ENCODE data around the gene RTP4. TPM values are rescaled to one million over a fixed set of nuclear protein-coding genes. Genes with fewer than 3 reads are reported as not detected.
"Not testable (repeated sequence)": the region's sequence is repeated elsewhere in the genome, so short reads cannot be mapped to it uniquely, and the experiment has no call there.

RTP4 gene
- total RNA-seq, 1 experiment from 2014 or later: 10.8 TPM

DNA sequence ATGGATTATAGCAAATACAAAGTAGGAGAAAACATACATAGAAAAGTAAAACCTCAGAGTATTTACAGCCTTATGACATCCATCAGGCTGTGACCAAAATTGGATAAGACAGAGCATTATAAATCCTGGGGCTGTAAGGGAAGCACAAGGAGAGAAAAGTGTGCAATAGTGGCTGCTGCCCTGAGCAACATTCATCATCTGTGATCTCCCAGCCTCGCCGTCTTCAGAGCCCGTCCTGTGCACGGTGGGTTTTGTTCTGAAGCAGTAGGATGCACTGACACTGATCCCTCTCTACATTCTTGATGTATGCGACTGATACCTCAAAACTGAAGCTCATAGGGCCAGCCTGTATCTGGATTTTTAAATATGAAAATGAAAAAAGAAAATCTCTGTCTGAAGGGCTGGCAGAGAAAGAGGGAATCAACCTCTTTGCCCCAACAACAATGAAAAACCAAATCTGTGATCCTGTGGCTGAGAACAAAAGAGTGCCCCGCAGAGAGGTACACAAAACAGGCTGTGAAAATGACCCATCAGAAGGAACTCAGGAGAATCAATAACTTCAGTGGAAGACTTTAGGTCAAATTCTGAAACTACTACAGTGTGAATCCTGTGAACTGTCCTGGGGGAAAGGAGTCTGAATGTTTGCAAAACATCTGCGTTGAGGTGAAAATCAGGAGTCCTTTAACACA is 8.2 kb upstream of the RTP4 start:
- in situ Hi-C loops (cut with HindIII; ENCODE audit: low pct_unique_long_range_greater_than_20kb, low sequenced_read_pairs): no loop called here
- no peak for DNase-seq (ENCODE audit: low read depth, low spot score)

DNA sequence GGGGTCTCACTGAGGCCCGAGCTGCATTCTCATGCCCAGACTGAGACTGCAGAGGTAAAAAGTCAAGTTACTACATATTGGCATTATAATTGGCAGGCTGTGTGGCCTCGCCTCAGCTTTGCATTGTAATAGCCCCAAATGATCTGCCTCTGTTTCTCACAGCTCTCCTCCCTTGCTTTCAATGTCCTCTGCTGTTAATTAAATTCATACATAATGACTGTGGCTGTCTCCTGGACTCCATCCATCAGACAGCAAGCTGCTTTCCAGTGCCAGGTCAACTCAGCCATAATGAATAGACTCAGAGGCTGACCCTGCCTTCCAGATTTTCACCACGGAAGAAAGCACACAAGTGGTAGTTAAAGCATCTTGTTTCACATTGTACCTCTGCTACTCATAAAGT is 7.6 kb upstream of the RTP4 start:
- in situ Hi-C loops (cut with HindIII; ENCODE audit: low pct_unique_long_range_greater_than_20kb, low sequenced_read_pairs): no loop called here
- DNase-seq (ENCODE audit: low read depth, low spot score): no peak

DNA sequence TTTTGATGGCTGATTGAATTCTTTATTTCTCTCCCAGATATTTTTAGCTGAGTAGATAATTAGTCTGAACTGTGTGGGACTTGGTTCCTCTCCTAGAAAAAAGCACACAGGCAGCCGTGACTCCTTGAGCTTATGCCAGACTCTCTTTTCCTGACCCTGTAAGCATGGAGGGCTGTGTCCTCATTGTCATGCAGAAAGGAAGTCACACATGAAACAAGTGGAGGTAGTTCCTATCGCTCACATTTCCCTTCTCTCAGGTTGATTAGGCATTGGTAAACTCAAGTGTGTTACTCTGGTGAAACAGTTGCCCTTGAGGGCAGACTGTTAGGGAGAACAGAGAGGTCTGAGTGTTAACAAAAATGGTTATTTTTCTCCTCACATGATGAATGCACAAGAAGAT is 6.3 kb upstream of the RTP4 start:
- DNase-seq (ENCODE audit: low read depth, low spot score): no peak
- in situ Hi-C loops (cut with HindIII; ENCODE audit: low pct_unique_long_range_greater_than_20kb, low sequenced_read_pairs): no loop called here

DNA sequence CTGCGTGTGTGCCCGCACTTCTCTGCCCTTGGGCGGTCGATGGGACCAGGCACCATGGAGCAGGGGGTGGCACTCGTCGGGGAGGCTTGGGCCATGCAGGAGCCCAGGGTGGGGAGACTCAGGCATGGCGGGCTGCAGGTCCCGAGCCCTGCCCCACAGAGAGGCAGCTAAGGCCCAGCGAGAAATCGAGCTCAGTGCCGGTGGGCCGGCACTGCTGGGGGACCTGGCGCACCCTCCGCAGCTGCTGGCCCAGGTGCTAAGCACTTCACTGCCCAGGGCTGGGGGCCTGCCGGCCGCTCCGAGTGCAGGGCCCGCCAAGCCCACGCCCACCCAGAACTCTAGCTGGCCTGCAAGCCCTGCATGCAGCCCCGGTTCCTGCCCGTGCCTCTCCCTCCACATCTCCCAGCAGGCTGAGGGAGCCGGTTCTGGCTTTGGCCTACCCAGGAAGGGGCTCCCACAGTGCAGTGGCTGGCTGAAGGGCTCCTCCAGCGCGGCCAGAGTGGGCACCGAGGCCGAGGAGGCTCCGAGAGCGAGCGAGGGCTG is 553 bp upstream of the RTP4 start:
- DNase-seq (ENCODE audit: low read depth, low spot score): no peak
- in situ Hi-C loops (cut with HindIII; ENCODE audit: low pct_unique_long_range_greater_than_20kb, low sequenced_read_pairs): no loop called here

DNA sequence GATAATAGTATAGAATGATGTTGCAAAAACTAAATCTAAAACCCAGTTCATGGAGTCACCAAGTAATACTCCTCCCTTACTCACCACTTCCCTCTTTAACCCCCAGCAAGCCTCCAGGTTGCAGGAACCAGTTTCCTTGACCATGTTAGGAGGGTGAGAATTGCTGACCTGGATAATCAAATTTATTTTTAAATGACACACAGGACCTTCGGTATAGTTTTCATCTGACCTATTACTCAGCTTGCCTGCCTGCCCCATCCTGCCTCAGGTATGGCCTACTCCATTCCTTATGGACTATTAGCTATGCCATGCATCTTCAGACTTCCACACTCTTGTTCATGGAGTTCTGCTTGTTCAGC is 883 bp downstream of the RTP4 start:
- in situ Hi-C loops (cut with HindIII; ENCODE audit: low pct_unique_long_range_greater_than_20kb, low sequenced_read_pairs): no loop called here
- peak; percentile 8 for DNase-seq (ENCODE audit: low read depth, low spot score)

DNA sequence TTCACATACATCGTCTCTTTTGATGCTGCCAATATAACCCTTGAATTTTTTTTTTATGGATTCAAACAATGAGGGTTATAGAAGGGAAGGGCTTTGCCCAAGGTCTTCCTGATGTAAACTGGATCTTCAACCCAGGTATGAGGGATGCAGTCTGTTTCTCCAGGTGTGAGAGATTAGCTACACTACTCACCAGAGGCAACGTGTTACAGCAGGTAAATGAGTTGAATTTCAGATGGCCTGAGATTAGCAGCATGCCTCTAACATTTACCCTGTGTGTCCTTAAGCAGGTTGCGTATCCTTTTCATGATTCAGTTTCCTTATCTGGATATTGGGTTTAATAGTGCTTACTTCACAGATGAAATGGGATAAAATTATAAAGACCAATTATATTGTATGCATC is 1.9 kb downstream of the RTP4 start:
- DNase-seq (ENCODE audit: low read depth, low spot score): no peak
- in situ Hi-C loops (cut with HindIII; ENCODE audit: low pct_unique_long_range_greater_than_20kb, low sequenced_read_pairs): no loop called here

DNA sequence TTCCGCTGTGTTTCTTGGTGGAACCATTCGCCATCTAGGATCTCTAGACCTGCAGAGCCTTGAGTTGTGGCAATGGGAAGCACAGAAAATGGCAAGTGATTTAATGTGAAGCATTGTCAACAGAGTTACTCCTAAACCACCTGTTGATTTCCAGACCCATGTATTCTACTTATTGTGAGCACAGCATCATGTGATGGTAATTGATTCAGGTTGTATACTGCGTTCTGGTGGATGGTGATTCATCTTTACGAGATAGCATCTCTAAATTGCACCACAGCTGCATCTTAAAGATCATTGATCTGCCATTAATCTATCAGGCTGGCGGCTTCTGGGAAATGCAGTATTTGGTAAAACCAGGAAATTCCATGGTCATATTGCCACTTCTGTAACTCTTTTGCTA is 7.4 kb downstream of the RTP4 start:
- no peak for DNase-seq (ENCODE audit: low read depth, low spot score)
- in situ Hi-C loops (cut with HindIII; ENCODE audit: low pct_unique_long_range_greater_than_20kb, low sequenced_read_pairs): no loop called here

DNA sequence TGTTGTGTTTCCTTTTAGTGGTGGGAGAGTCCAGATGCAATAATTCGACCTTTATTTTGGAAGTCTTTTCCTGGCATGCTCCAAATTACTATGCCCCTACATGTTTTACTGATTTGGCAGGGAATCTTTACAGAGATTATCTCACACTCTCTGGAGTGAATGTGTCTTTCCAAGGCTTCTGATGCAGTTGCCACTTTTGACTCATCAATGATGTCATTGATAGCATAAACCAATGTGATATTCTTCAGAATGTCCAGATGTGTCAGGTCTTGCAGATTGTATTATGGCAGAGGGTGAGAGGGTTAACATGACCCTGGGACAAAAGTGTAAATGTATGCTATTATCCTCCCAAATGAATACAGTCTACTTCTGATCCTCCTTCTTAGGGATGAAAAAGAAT is 9.7 kb downstream of the RTP4 start:
- in situ Hi-C loops (cut with HindIII; ENCODE audit: low pct_unique_long_range_greater_than_20kb, low sequenced_read_pairs): no loop called here
- DNase-seq (ENCODE audit: low read depth, low spot score): no peak

DNA sequence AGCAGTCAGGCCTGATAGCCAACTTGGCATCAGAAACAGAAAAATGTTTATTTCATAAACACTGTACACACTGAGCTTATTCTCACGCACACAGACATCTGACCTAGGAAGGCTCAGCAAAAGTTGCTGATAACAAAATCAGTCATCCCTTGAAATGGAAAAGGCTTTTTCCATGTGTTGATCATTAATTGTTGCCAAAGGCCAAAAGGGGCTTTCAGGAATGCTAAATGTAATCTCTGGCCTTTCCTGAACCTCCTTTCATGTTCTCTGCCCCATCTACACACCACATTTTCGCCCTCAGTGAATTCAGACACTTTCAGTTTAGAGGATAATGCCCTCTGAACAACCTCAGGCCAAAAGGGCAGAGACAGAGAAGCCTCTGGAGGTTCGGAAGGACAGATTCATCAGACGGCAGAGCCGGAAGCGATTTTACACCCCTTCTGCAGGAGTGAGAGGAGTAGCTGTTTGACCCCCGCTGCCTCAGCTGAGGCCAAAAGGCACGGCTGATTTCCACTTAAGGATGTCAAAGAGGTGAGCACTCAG is 14.5 kb downstream of the RTP4 start:
- in situ Hi-C loops (cut with HindIII; ENCODE audit: low pct_unique_long_range_greater_than_20kb, low sequenced_read_pairs): no loop called here
- no peak for DNase-seq (ENCODE audit: low read depth, low spot score)

DNA sequence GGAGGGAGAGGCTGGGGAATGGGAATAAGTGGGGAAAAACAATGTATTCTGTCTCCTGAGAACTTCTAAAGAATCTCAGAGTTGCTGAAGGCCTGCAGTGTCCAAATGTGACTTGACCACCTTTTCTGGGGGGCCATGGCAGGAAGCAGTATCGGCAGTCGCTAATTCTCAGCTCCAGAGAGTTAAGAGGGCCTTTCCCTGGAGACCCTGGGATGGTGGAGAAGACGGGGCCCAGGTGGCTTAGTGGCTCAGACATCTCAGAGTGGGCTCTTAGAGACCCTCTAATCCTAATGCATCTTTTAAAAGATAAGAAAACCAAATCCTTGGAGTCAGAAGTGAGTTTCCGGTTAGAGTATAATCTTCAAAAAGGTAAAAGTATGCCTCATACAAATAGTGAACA is 15.1 kb downstream of the RTP4 start:
- in situ Hi-C loops (cut with HindIII; ENCODE audit: low pct_unique_long_range_greater_than_20kb, low sequenced_read_pairs): no loop called here
- no peak for DNase-seq (ENCODE audit: low read depth, low spot score)

DNA sequence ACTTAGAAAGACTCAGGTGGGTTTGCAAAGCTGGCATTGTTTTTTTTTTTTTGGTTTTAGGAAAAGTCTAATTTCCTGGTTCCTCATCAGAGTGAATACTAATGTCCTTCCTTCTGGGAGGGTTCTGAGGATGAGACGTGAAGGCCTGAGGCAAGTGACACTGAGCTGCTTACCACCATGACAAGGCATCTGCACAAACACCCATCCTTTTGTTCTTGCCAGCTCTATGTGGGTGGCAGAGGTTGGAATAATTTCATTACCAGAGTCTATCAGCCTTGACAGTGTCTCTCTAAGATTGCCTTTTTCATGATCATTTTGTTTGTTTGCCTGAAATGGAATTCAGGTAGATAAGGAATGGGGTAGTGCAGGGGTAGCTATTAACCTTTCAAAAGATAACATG is 17.1 kb downstream of the RTP4 start:
- in situ Hi-C loops (cut with HindIII; ENCODE audit: low pct_unique_long_range_greater_than_20kb, low sequenced_read_pairs): no loop called here
- peak; percentile 45 for DNase-seq (ENCODE audit: low read depth, low spot score)

DNA sequence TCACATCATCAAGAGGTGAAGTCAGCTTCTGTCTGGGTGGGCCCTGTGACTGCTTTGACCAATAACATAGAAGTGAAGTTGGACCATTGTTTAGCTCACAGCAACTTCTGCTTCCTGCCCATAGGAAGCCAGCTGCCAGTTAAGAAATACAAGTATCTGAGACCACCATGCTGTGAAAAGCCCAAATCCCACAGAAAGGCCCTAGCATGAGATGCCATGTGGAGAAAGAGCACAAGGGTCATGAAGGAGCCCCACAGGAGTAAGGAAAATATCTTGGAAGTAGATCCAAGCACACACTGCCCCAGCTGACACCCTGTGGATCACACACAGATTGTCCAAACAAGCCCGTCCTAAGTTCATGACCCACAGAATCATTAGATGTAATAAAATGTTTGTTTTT is 28.5 kb downstream of the RTP4 start:
- in situ Hi-C loops (cut with HindIII; ENCODE audit: low pct_unique_long_range_greater_than_20kb, low sequenced_read_pairs): no loop called here
- DNase-seq (ENCODE audit: low read depth, low spot score): no peak

DNA sequence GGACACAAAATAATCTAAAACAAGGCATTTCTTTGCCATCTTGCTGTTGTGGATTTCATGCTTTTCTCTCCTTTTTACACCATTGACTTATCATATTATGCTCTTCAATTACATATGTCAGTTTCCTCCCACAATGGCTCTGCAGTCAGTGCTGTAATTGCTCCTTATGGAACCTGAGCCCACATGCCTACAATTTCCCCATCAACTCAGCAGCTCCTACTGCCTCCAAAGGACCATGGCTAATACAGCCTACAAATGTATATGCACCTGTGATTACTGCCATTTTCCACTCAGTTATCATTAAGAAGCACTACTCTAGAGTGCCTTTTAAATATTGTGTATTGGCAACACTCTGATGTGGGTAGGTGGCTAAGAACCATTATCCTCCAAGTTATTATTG is 30.8 kb downstream of the RTP4 start:
- DNase-seq (ENCODE audit: low read depth, low spot score): no peak
- in situ Hi-C loops (cut with HindIII; ENCODE audit: low pct_unique_long_range_greater_than_20kb, low sequenced_read_pairs): no loop called here

DNA sequence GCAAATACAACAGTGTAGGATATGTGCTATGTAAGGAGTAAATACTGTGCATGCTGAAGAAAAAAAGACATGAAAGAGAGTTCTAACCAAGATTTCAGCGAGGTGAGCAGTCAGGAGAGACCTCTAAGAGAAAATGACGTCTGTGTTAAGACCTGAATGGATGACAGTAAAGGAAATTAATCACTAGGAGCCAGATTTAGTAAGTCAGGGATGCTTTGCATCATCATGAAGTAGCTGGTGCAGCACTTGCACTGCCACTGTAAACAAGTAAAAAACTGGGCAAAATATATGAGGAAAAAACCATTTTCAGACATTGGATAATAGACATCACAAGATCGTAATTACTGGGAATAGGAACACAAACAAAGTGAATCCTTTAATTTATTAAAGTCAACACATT is 32.6 kb downstream of the RTP4 start:
- in situ Hi-C loops (cut with HindIII; ENCODE audit: low pct_unique_long_range_greater_than_20kb, low sequenced_read_pairs): no loop called here
- no peak for DNase-seq (ENCODE audit: low read depth, low spot score)

DNA sequence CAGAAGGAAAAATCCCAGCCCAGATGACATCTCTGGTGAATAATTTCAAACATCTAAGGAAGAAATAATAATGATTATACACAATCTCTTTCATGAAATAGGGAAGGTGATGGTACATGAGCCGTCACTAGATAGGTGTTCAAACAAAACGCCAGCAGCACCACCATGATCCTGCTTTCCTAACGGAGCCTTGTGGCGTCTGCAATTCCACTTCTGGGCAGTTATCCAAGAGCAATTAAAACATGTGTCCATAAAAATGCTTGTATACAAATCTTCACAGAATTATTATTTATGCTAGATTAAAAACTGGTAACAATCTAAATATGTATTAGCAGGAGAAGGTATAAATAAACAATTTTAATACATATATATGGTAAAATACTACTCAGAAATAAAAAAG is 33.7 kb downstream of the RTP4 start:
- DNase-seq (ENCODE audit: low read depth, low spot score): no peak
- in situ Hi-C loops (cut with HindIII; ENCODE audit: low pct_unique_long_range_greater_than_20kb, low sequenced_read_pairs): no loop called here

DNA sequence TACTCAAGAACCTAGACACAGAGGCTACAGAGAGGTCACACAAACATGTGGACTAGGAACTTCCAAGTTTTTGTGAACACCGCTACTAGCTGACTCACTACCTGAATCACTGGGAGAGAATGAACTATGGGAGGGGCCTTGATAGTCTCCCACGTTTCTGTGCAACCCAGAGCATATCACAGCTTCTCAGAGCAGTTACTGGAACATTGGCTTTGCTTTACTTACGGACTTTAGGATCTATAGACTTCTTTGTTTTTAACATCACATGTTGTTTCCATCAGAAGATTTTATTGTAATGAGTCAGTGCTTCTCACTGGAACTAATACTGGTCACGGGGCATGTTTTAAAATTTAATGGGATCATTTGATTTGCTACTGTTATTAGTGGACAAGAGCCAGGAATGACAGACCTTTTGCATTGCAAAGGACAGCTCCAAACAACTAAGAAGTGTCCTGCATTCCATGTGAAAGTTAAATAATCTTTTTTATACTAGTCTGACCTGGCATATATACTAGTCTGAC is 35.6 kb downstream of the RTP4 start:
- in situ Hi-C loops (cut with HindIII; ENCODE audit: low pct_unique_long_range_greater_than_20kb, low sequenced_read_pairs): no loop called here
- peak; percentile 96 for DNase-seq (ENCODE audit: low read depth, low spot score)

DNA sequence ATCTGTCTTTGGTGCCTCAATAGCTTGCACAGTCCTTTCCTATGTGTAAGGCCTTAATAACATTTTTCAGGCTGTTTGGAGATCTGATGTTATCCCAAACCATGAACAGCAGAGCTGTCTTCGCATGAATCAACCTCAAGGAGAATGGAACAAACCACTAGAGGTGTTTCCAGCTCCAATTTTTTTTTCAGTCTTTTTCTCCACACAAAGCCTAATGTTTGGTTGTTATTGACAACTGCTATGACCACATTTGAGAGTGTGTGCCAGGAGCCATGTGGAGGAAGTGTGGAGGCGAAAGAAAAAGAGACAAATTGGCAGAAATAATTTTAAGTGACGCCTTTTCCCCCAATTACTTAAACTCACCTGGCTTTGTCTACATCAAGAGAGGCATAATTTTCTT is 38.7 kb downstream of the RTP4 start:
- no peak for DNase-seq (ENCODE audit: low read depth, low spot score)
- in situ Hi-C loops (cut with HindIII; ENCODE audit: low pct_unique_long_range_greater_than_20kb, low sequenced_read_pairs): no loop called here

DNA sequence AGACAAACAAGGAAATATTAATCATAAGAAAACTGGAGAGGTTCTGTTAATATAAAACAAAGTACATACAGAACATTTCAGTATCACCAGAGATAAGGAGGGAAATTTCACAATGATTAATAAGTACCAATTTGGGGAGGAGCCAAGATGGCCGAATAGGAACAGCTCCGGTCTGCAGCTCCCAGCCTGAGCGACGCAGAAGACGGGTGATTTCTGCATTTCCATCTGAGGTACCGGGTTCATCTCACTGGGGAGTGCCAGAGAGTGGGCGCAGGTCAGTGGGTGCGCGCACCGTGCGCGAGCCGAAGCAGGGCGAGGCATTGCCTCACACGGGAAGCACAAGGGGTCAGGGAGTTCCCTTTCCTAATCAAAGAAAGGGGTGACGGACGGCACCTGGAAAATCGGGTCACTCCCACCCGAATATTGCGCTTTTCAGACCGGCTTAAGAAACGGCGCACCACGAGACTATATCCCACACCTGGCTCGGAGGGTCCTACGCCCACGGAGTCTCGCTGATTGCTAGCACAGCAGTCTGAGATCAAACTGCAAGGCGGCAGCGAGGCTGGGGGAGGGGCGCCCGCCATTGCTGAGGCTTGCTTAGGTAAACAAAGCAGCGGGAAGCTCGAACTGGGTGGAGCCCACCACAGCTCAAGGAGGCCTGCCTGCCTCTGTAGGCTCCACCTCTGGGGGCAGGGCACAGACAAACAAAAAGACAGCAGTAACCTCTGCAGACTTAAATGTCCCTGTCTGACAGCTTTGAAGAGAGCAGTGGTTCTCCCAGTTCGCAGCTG is 44.0 kb downstream of the RTP4 start:
- DNase-seq (ENCODE audit: low read depth, low spot score); in situ Hi-C loops (cut with HindIII; ENCODE audit: low pct_unique_long_range_greater_than_20kb, low sequenced_read_pairs): not testable (repeated sequence)
